GM18519 (cell line): ENCODE measurements around the gene NHSL2.
"Not testable (repeated sequence)": the region's sequence is repeated elsewhere in the genome, so short reads cannot be mapped to it uniquely, and the experiment has no call there.

Experiments used
- ATAC-seq: cut with Tn5 transposase; IDR thresholded peaks from one replicate; pipeline ENCODE4 v1.9.1; 2021; ENCODE audit warnings: mild to moderate bottlenecking, moderate library complexity; ENCODE audit not compliant: unreplicated experiment, low FRiP score

The NHSL2 gene

DNA sequence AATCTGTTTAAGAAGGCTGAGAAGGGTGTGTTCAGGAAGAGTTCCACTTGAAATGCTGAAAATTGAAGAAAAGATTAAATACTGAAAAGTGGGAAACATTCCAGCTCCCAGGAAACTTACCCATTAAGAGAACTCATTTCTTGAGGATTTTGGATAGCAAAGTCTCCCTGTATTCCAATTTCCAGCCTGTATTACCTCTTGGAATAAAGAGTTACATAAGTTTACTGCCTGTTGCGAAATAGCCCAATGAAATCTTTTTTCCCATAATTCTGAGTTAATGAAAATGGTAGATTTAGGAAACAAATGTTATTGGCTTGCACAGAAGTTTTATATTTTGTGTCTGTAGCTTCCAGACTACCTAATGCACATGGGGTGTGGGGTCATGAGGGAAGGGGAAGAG is 12.0 kb downstream of the NHSL2 start:
- ATAC-seq, result no peak

DNA sequence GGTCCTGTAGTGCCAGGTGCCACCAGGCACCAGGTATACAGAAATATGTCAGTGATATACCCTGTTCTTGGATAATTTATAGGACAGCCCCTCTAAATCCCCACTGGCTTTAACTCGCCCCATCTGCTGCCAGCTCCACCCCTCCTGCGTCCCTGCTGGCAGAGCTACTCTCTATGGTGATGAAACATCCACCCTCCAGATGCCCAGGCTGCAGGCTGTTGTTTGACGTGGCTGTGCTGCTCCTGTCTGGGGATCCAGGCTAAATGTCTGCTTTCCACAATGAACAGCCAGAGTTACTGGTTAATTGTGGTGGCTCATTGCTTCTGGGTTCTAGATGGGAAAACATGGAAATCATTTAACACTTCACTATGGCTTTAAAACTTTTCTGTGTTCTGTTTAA is 12.9 kb downstream of the NHSL2 start:
- ATAC-seq, result no peak

DNA sequence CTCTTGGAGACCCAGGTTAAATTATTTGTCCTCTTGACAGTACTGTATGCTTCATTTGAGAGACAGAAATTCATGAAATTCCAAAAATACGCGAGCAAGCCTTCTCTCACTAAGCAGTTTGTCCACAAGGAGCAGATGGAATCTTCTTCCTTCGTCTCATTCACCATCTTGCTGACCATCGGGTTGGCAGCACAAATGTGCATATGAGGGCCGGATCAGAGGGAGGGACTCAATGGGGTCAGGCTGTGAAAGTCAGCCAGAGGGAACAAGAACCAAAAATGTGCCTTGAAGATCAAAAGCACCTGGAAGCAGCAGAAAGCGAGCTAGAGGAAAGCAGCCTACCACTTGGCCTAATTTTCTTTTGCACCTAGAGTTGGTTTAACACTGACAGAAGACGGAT is 16.4 kb downstream of the NHSL2 start:
- no peak for ATAC-seq

DNA sequence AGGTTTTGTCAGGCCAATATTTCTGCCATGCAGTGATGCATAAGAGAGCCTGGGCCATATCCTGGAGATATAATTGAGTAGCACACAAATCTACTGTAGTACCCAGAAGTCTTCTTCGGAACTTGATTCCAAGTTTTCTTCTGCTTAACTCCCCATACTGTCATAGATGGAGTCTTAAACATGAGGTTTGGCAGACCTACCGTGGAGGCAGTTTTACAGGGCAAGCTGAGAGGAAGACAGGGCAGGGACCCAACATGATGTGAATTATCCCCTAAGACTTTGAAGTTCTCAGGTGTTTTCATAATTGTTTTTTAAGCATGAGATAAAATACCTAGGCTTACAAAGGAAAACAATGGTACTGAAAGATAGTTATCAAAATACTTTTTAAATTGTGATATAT is 18.2 kb downstream of the NHSL2 start:
- no peak for ATAC-seq

DNA sequence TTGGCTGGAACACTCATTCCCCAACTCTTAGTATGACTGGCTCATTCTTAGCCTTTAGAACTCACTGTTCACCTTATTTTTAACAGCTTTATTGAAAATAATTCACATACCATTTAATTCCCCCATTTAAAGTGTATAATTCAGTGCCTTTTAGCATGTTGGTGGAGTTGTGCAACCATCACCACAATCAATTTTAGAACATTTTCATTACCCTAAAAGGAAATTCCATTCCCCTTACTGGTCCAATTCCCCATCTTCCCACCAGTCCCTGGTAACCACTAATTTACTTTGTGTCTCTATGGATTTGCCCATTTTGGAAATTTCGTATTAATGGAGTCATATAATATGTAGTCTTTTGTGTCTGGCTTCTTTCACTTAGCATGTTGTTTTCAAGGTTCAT is 19.7 kb downstream of the NHSL2 start:
- ATAC-seq, result no peak

DNA sequence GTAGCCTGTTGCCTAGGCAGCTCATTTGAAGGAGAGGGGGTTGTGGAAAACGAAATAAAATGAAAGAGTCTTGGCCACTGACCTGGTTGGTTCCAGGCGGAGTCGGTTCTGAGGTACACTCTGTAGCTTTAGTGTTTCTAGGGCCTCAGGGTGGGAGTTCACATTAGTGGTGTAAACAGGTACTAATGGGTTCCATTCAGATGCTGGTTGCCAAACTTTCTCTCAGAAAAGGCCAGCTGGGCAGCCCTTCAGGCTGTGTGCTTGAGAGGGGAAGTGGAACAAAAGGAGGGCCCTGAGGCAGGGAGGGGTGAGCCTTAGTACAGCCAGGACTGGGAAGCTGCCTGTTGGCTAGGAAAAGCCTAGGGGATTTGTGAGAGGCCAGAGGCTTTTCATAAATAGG is 24.8 kb downstream of the NHSL2 start:
- ATAC-seq, result no peak

DNA sequence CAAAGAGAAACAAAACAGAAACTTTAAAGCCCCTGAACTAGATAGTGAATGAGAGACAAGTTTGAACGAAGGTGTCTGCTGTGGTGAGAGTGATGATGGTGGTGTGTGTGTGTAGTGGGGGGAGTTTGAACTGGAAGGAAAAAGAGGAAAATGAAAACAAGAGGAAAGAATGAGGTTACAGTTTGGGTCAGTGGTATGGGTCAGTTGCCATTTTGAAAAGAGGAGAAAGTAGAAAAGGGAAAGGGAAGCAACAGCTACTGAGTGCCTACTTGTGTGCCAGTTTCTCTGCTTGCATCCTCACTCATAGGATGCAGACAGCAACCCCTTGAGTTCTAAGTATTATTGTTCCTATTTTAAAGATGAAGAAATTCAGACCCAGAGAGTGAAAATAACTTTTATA is 26.0 kb downstream of the NHSL2 start:
- ATAC-seq, result no peak

DNA sequence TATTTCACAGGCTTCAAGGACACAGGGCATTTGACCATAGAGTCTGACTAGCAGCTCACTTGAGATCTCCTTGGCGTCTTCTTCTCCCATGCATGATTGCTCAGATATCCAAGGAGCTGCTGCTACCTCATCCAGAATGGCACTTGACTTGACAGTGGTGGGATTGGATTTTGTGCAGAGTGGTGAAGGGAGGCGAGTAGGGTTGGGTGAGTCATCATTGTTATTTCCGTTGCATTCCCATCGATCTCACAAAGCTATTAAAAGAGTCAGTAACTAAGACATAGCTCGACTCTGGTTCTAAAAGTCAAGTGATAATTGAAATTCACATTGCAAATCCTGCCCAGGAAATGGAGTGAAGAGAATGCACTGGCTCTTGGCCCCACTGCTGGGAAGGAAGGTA is 27.7 kb downstream of the NHSL2 start:
- no peak for ATAC-seq

DNA sequence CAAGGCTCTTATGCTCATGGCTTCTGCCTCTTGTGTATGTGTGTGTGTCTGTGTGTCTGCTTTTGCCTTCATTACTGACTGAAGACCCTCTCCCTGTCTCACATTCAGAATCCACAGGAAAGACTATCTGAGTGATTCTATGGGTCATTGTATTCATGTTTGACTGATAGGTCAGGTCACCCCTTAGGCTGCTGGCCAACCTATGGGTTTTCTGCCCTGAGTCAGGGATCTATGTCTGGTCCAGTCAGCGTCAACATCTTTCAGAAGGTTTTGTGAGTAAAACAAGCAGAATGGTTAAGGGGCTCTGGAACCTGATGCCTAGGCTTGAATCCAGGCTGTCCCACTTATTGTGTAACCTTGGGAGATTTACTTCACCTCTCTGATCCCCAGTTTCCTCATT is 30.5 kb downstream of the NHSL2 start:
- ATAC-seq, result no peak

DNA sequence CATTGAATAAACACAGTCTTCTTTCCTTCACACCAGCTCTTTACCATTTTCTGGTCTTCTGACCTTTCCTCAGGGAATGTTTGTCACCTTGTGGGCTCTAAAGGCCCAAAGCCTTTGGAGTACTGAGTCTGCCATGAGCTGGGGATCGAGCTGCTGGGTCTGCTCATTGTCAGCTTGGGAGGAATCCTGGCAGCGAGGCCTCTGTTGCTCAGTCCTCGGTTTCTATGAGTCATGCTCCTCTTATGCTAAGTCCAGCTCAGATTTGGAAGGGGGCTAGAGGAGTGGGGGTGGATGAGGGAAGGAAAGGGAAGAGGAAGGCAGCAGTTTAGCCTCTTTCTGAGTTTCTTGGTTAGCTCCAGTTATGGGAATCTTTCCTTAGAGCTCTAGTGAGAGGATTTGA is 31.1 kb downstream of the NHSL2 start:
- no peak for ATAC-seq

DNA sequence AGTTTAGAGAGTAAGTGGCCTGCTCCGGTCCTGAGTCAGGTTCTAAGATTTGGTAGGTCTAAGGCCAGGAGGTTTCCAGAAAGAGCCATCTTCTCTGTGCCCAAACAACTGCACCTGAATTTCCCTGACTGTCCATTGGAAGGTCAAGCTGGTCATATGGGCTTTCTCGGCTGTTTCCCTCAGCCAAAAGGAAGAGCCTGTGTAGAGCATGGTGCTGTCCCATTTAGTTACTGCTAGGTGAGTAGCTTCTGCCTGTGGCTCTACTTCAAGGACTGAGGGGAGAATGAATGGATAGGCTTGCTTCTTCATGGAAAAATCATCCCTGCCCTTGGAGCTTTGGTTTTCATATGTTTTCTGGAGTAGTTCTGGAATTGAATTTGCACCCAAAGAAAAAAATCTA is 33.7 kb downstream of the NHSL2 start:
- ATAC-seq, result no peak

DNA sequence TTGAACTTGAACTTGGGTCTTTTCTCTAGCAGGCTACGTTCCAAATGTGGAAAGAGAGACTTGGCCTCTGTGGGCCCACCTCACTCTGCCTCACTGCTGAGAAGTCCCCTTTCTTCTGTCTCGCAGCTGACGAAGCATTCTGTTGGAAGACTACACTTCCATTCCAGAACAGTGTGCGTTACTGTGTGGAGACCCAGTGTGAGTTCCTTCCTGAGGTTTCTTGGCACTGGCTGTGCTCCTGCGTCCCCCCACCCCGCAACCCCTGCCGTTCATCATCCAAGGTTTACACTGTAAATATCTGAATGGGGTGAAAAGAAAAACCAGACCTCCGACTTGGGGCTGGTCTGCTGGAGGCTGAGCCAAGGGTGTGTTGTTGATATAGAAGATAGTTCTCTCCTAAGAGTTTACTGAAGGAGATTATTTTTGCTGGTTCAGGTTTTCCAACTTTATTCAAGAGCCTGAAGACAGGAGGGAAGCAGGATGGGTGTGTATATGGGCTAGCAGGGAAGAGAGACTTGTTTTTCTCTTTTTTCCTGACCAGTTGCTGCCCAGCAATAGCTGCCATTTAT is 34.7 kb downstream of the NHSL2 start:
- no peak for ATAC-seq

DNA sequence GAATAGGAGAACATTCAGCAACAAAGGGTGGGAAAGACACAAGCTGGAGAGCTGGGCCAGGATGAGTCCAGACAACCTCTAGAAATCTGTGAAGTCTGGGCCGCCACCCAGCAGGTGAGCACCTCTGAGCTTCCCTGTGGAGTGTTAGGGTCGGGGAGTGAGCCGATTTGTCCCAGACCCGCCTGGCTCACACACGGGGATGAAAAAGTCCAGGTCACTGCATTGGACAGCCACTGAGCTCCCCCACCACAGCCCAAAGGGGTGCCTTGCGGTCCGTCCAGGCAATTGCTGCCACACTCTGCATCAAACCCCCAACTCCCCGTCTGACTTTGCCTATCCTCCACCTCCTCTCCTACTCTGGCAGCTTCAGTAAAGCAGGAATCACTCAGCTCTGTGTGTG is 38.7 kb downstream of the NHSL2 start:
- ATAC-seq, result no peak

DNA sequence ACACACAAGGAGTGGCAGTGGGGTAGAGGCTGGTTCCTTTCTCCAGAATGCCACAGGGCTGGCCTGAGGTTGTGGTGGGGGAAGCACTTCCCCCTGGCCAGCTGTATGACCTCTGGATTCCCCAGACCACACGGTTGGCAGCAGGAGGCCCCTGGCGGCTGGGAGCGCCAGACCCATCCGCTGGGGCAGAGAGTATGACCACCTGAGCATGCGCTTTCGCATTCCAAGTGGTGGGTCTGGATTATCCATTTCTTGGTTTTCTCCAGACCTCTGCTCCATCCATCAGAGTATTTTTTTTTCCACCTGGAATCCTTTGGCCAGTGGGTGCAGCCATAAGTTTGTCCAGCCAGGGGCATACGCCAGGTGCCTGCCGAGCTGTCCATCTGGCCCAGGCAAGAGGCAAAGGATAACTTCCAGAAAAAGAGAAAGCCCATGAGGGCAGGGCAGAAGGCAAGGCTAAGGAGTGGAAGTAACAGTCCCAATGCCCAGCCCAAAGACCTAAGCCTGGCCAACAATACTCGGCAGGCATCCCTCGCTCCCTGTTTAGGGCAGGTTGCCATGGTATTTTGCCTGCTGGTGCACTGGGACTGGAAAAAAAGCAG is 39.3 kb downstream of the NHSL2 start:
- ATAC-seq, result no peak

DNA sequence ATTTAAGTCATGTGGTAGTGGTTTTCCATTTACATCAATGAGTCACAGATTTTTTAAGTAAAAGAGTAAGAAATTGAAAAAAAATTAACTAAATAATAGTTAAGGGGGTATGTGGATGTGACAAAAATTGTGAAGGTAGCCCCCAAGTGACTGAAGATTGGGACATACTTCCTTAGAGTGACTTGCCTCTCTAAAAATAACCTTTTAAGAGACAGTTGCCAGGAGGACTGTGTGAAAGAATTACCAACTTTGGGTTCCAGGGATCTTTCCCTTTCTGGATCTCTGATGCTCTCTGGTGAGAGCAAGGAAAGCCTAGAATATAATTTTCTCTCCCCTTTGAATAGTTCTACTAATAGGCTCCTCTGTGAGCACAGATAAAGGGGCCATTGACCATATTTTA is 42.7 kb downstream of the NHSL2 start:
- ATAC-seq, result no peak

DNA sequence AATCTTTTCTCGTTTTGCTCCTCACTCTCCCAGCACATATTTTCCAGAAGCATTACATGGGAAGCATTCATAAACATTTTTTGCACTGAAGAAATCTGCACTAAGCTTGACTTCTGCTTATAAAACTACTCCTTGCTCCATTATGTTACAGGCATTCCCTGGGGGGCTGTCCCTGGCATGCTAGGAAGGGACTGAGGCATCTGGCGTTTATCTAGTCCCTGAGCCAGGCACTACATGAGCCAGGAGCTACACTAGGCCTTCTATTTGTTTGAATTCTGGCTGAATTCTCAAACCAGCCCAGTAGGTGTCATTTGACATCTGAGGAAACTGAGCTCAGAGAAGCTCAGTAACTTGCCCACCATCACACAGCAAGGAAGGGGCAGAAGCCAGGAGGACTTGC is 43.3 kb downstream of the NHSL2 start:
- no peak for ATAC-seq

DNA sequence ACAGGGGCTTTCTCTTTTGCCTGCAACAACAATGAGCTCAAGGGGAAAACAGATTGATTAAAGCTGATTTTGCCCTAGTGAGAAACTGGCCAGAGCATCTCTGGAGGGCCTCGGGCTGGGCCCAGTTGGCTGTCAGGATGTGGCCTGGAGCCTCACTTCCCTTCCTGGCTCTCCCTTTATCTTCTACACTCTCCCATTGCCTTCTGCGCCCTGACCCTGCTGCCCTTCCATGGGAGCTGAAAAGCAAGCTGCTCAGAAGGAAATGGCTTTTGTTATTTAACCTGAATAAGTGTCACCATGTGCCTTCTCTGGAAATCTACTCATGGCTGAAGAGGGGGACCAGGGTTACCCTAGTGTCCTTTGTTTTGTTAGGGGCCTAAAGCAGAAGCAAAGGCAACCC is 43.8 kb downstream of the NHSL2 start:
- ATAC-seq, result no peak

DNA sequence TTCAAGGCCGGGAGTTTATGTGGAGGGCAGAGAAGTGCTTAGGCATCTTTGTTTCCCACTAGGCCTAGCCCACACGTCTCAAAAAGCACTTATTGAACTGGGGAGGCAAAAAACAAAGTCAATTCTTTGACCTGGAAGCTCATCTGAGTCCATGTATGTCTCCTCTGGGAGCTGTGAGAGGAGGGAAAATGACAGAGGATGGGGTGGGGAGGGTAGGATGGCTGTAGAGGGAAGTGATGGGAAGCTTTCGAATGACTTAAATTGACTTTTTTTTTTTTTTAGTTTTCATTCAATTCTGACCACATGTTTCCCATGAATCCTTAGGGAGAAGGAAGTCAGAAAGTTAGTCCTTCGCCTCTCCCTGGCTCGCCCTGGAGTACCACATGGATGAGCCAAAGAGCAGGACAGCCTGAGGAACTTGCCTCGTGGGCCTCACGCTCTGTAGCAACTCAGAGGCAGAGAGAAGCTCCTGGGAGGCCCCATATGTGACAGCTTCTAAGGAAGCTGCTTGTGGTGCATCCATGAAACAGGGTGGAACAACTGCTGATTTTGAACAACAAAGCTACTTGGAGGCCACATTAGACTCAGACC is 45.0 kb downstream of the NHSL2 start:
- ATAC-seq, result no peak

DNA sequence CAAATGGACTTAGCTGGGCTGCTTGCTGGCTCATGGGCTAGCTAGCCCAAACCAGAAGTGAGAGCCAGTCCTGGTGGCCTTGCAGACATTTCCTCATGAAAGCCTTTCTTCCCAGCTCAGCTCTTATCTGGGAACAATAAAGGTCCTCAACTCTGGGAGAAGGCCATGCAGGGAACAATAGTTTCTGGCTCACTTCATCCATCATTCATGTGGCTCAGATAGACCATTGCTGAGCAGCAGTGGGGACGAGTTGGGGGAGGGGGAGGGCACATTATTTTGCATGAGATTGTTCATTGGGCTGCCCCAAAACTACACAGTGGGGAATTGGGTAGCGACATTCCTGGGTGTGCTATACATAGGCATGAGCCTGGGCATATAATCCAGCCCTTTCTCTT is 47.6 kb downstream of the NHSL2 start:
- ATAC-seq, result no peak

DNA sequence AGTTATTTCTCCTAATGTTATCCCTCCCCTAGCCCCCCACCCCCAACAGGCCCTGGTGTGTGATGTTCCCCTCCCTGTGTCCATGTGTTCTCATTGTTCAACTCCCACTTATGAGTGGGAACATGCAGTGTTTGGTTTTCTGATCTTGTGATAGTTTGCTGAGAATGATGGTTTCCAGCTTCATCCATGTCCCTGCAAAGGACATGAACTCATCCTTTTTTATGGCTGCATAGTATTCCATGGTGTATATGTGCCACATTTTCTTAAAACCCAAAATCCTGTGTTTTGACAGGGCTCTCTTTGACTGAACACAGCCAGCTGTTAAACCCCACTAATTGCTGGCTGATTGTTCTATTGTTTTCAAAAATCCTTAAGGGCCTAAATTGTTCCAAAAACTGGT is 53.5 kb downstream of the NHSL2 start:
- ATAC-seq, result not testable (repeated sequence)

DNA sequence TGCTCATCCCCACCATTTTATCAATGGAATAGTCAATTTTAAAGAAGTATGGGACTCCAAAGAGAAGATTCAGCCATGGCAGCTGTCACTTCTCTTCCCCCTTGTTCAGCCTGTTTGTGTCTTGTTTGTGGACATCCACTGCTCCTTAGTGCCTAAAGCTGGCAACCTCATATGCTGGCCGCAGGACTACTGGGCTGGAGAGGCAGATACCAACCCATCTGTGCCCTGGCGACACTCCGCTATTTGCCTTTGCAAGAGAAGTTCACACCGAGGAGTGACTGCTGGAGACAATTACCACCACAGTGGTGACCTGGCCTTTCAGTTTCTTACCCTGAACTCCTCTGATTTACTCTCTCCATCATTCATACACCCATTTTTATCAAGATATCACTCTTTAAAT is 64.3 kb downstream of the NHSL2 start:
- no peak for ATAC-seq

DNA sequence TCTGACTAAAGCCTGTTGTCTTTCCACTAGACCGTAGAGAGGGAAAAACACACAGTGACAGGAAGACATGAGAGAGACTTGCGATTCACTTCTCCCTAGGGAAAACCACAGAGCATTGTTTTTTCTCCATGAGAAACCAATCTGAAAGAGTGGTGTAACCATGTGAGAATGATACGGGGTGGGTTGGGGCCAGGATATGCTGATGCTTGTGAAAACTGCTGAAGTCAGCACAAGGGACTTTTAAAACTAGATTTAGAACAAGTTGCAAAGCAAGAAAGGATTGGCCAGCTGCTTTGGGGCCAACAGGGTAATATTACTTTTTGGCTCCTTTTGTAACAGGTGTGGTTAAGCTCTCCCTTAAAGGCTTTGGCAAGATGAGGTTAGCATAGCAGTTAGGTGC is 66.1 kb downstream of the NHSL2 start:
- no peak for ATAC-seq

DNA sequence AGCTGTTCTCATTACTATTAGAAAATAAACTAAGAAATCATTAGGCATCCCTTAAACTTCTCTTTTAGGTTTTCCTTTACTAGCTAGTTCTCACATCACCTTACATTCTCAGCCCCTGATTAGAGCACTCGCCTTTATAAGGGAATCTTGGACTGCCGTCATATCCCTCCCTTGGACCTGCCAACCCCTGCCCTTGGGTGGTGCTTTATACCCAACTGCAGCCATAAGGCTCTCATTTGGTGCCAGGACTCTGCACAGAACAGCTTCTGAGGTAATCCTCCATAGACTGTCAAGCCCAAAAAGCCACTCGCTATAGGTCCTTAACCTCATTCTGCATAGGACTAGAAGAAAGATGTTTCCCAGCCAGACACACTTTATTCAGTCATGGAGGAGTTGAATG is 67.5 kb downstream of the NHSL2 start:
- ATAC-seq, result no peak
